ENCODE results near the gene NMNAT2. TPM values are rescaled to one million over a fixed set of nuclear protein-coding genes. Genes with fewer than 3 reads are reported as not detected.

Gene NMNAT2
- total and polyA plus RNA-seq, 8 donors, result 0.42 to 4.9 (median 1.8) TPM

- DNase-seq, result no peak
- Histone ChIP-seq H3K36me3 (no peaks in the 10 kb centered on the region), H3K27me3 (no peaks in the 10 kb centered on the region), H3K27ac (no peak overlapping the region), H3K4me3 (no peak overlapping the region), H3K4me1 (no peaks in the 10 kb centered on the region), H3K9me3 (no peaks in the 10 kb centered on the region)
- ATAC-seq, result no peak
- WGBS, 2 donors, result 64 to 68% methylated on average over 6 of the region's 6 CpGs
- intact Hi-C loops (cut with DNase I), result no loop called here
- no peak for FAIRE-seq
- TF ChIP-seq, protein P1, sequence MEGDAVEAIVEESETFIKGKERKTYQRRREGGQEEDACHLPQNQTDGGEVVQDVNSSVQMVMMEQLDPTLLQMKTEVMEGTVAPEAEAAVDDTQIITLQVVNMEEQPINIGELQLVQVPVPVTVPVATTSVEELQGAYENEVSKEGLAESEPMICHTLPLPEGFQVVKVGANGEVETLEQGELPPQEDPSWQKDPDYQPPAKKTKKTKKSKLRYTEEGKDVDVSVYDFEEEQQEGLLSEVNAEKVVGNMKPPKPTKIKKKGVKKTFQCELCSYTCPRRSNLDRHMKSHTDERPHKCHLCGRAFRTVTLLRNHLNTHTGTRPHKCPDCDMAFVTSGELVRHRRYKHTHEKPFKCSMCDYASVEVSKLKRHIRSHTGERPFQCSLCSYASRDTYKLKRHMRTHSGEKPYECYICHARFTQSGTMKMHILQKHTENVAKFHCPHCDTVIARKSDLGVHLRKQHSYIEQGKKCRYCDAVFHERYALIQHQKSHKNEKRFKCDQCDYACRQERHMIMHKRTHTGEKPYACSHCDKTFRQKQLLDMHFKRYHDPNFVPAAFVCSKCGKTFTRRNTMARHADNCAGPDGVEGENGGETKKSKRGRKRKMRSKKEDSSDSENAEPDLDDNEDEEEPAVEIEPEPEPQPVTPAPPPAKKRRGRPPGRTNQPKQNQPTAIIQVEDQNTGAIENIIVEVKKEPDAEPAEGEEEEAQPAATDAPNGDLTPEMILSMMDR (IDR thresholded peaks at IDR 0.05), result no peak
These were observed 154.1 kb downstream of the NMNAT2 start for GRCh38 chr1:183263886-183264602.

- FAIRE-seq, result no peak
- H3K4me3 ChIP-seq, result no peak overlapping the region
- H3K4me1 ChIP-seq, result no peaks in the 10 kb centered on the region
- no peak overlapping the region for H3K27ac ChIP-seq
- H3K36me3 ChIP-seq, result no peaks in the 10 kb centered on the region
- 51 to 63% methylated on average over 5 of the region's 5 CpGs for WGBS, 2 donors
- no peaks in the 10 kb centered on the region for H3K27me3 ChIP-seq
- TF ChIP-seq, protein P1 (IDR thresholded peaks at IDR 0.05), result no peak
- ATAC-seq, result no peak
- no peaks in the 10 kb centered on the region for H3K9me3 ChIP-seq
- intact Hi-C loops (cut with DNase I), result no loop called here
- DNase-seq, result no peak
These were observed 155.5 kb downstream of the NMNAT2 start for GRCh38 chr1:183262628-183263200.

- Histone ChIP-seq H3K4me3 (no peak overlapping the region), H3K4me1 (no peaks in the 10 kb centered on the region), H3K27ac (no peak overlapping the region), H3K36me3 (no peaks in the 10 kb centered on the region), H3K9me3 (no peaks in the 10 kb centered on the region), H3K27me3 (no peaks in the 10 kb centered on the region)
- ATAC-seq, result no peak
- TF ChIP-seq, protein P1 (IDR thresholded peaks at IDR 0.05), result no peak
- intact Hi-C loops (cut with DNase I), result no loop called here
- no peak for FAIRE-seq
- 71 to 87% methylated on average over 5 of the region's 5 CpGs for WGBS, 2 donors
- DNase-seq, result no peak
These were observed 158.3 kb downstream of the NMNAT2 start for GRCh38 chr1:183259924-183260323.

- ATAC-seq (no peak), DNase-seq (no peak), FAIRE-seq (no peak)
- H3K4me1 ChIP-seq, result no peaks in the 10 kb centered on the region
- TF ChIP-seq, protein P1 (IDR thresholded peaks at IDR 0.05), result no peak
- no peaks in the 10 kb centered on the region for H3K27me3 ChIP-seq
- H3K9me3 ChIP-seq, result no peaks in the 10 kb centered on the region
- intact Hi-C loops (cut with DNase I), result no loop called here
- no peak overlapping the region for H3K4me3 ChIP-seq
- WGBS, 2 donors, result 48 to 53% methylated on average over 1 of the region's 1 CpG
- H3K27ac ChIP-seq, result no peak overlapping the region
- H3K36me3 ChIP-seq, result no peaks in the 10 kb centered on the region
These were observed 163.1 kb downstream of the NMNAT2 start for GRCh38 chr1:183255073-183255472.

DNA sequence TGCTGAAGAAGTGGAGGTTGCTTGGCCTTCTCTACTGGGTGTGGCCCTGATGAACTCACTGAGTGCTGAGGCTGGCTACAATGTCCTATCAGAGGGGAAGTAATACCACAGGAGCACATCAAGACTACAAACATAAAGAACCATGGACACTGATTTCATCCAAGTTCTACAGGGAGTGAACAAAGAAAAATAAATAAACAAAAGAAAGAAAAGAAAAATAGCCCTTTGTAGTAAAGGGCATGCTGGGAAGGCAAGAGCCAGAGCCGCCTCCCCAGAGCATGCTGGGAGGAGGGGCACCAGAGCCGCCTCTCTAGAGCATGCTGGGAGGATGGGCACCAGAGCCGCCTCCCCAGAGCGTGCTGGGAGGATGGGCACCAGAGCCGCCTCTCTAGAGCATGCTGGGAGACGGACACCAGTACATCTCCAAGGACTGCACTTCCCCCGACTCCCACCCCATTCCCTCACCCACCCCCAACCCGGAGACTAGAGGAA, 166.2 kb downstream of the NMNAT2 start:
- FAIRE-seq (no peak), DNase-seq (no peak), ATAC-seq (no peak)
- TF ChIP-seq, protein P1 (IDR thresholded peaks at IDR 0.05), result no peak
- Histone ChIP-seq H3K9me3 (no peaks in the 10 kb centered on the region), H3K36me3 (no peaks in the 10 kb centered on the region), H3K4me1 (no peaks in the 10 kb centered on the region), H3K27ac (no peak overlapping the region), H3K4me3 (no peak overlapping the region), H3K27me3 (no peaks in the 10 kb centered on the region)
- 77 to 87% methylated on average over 8 of the region's 8 CpGs for WGBS, 2 donors
- intact Hi-C loops (cut with DNase I), result no loop called here

Data from pancreas (tissue), 10 donors.